GM21529 (cell line): Measurements from ENCODE around the gene NUF2.
"Not testable (repeated sequence)": the region's sequence is repeated elsewhere in the genome, so short reads cannot be mapped to it uniquely, and the experiment has no call there.

Experiments
- ATAC-seq: cut with Tn5 transposase; IDR thresholded peaks from one replicate; pipeline ENCODE4 v1.9.1; 2021; ENCODE audit not compliant: unreplicated experiment

The NUF2 gene

DNA sequence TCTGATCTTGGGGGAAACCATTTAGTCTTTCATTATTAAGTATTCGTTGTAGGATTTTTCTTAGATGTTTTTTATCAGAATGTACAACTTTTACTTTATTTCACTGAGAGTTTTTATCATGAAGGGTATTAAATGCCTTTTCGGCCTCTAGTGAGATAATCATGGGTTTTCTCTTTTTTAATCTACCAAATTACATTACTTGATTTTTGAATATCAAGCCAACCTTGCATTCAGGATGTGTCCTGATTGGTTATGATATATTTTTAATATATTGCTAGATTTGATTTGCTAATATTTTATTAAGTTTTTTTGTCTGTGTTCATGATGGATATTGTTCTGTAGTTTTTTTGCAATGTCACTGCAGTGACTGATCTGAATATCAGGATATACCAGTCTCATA is 9.4 kb downstream of the NUF2 start:
- ATAC-seq, result no peak

DNA sequence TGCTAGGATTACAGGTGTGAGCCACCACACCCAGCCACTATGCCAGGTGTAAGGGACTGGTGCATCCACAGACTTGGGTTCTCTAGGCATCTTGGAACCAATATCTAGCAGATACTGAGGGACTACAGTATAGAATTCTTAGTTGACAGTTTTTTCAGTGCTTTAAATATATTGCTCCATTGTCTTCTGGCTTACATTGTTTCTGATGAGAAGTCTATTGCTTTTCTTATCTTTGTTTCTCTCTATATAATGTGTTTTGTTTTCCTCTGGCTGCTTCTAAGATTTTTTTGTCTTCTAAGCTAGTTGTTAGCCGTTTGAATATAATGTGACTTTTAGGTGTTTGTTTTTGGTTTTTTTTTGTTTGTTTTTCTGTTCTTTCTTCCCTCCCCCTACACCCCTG is 13.5 kb downstream of the NUF2 start:
- no peak for ATAC-seq

DNA sequence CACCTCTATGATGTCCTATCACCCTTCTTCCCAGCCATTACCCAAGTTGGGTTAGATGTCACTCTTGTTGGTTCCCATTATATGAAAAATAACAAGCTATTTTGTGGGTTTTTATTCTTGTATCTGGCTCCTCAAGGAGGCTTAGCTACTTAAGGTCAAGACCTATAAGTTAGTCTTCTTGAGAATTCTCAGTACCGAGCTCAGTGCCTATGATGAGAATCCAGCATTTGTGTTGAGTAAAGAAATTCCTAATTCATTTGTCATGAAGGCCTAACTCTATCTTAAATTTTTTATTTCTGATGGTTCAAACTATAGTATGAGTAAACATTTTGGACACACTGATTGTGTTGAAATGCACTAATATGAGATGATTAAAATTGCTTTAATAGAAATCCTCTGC is 15.9 kb downstream of the NUF2 start:
- no peak for ATAC-seq

DNA sequence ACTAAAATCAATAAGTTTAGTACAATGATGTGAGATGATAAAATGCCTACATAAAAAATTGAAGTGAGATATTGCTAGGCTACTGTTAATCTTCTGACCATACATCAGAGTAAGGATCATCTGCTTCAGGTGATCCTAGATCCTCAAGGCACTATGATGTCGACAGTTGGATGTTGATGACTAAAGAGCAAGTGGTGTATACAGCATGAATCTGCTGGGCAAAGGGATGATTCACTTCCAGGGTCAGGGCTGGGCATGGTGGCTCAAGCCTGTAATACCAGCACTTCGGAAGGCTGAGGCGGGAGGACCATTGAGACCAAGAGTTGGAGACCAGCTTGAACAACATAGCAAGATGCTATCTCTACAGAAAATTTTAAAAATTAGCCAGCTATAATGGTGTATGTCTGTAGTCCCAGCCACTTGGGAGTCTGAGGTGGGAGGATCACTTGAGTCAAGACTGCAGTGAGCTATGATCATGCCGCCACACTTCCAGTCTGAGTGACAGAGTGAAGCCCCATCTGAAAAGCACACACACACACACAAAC is 24.6 kb downstream of the NUF2 start:
- ATAC-seq, result no peak

DNA sequence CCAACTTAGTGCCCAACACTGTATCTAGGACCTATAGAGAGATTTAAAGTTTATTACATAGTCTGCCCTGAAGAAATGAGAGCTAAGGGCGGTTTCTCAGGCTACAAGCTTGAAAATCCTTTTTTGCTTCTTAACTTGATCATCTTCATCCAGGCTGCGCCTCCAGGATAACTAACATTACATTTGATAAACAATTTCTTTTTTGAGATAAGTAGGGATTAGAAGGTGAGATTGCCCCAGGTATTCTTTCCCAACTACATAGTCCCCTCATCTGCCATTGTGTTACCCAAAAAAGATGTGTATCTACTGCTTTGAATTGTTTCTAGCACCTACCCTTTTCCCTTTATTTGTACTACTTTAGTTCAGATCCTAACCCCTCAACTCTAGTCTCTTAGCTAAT is 25.4 kb downstream of the NUF2 start:
- no peak for ATAC-seq

DNA sequence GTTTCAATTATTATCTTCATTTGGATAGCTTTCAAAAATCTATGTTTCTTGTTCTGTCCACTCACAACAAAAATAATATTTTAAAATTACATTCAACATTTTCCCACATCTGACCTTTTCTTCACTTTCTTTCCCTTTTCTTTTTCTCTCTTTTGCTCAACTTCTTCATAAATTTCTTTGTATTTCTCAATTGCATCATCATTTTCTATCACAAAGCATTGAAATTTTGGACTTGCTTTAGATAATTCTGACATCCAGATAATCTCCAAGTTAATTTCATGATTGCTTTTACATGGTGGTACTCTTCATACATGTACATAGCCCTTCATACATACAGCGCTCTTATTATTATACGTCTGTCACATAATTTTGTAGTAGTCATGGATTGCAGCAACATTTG is 30.2 kb downstream of the NUF2 start:
- ATAC-seq, result no peak

DNA sequence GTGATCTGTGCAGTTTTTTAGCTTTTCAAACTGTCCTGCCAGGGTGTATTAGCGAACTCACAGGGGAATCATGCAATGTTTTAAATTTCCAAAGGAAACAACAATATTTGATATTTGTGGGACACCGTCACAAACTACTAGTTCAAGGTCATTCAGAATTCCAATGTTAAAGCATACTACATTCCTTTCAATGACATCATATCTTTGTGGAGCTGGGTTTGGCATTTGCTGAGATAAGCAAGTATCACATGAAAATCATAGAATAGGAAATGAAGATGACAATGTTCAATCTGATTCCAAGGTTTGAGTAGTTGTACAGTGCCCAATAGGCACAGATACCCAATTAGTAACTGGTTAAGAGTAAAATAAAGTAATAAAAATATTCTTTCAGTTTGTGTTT is 35.6 kb downstream of the NUF2 start:
- ATAC-seq, result no peak

DNA sequence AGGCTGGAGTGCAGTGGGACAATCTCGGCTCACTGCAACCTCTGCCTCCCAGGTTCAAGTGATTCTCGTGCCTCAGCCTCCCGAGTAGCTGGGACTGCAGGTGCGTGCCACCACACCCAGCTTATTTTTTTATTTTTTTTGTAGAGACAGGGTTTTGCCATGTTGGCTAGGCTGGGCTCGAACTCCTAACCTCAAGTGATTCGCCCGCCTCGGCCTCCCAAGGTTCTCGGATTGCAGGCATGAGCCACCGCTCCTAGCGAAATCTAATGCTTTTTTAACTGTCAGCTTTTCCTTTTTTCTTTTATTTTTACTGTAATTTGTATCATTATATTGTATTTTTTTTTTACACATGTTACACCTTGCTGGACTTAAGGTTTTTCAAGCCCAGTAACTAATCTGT is 36.4 kb downstream of the NUF2 start:
- not testable (repeated sequence) for ATAC-seq

DNA sequence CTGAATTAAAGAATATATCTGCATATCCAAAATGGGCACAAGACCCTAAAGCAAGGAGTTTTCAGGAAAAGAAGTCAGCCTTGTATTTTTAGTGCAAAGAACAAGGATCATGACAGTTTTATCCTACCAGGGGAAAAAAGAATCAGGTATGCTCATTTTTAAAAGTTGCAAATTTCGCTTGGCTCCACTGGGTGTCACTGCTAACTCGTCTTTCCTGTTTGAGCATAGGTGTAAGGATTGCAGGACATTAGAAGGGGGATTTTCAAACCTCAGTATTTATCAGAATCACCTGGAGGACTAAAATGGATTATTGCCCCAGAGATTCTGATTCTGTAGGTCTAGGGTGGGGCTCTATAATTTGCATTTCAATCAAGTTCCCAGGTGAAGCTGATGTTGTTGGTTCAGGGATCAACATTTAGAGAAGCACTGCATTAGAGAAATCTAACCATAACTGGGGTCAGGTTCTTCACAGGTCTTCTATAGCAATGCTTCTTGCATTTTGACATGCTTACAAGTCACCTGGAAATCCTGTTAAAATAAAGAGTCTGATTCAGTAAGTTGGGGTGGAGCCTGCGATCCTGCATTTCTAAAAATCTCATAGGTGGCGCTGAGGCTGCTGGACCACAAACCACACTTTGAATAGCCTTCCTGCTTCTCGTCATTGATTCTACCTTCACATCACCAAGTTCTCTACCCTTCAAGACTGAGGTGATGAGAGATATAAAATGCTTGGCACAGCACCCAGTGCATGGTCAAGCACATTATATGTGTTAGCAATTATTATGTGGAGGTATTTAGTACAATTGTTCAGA is 39.6 kb downstream of the NUF2 start:
- peak; percentile 72 for ATAC-seq

DNA sequence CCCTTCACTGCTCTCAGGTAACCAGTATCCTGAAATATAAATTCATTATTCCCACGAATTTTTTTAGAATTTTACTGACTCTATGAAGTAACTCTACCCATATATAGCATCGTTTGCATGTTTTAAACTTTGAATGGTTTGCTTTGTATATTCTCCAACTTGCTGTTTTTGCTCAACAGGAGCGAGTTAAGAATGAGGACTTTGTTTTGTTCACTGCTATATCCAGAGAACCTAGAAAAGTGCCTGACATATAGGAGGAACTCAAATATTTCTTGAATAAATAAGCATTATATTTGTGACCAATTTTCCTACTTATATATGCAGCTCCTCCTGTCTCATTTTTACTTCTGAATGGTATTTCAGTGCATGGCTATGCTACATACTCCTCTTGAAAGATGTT is 43.4 kb downstream of the NUF2 start:
- ATAC-seq, result no peak

DNA sequence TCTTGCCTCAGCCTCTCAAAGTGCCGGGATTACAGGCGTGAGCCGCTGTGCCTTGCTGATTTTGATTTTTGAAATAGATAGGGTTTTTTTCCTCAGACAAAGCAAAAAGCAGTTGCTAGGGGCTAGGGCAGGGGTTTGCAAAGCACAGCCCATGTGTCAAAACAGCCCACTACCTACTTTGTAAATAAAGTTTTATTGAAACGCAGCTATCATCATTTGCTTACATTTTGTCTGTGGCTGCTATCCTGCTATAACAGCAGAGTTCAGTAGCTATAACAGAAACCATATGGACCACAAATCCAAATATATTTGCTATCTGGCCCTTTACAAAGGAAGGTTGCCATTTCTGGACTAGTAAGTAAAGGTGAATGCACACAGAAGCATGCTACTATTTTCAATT is 44.8 kb downstream of the NUF2 start:
- no peak for ATAC-seq

DNA sequence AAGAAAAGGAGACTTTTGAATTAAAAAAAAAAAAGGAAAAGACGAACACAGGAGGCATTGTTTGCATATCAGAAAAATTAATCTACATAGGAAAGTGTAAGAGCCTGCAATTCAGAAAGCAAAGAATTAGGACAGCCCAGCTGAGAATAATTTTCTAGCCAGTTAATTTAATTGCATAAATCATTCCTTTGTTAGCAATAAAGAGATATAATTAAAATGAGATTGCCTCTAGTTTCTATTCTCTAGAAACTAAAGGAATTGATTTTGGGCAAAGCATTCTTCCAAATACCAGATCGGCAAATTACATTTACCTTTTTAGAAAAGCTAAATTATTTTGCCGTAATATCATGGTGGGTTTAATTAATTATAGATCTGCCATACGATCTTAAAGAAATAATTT is 46.0 kb downstream of the NUF2 start:
- no peak for ATAC-seq

DNA sequence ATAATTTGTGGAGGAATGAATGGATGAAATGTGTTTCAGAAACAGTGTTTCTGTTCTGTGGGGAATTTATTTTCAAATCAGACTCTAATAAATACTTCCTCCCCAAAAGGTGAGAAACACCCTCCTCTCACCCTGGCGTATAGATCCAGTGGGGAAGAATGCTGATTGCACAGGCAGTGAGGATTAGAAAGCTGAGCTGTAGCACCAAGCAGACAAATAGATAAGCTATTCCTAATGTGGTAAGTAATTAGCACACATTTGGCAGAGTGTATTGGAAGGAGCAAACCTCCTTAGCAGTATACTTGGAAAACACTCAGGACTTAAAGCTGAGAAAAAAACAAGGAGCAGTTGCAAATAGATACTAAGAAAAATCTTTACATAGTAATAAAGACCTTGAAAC is 50.8 kb downstream of the NUF2 start:
- no peak for ATAC-seq

DNA sequence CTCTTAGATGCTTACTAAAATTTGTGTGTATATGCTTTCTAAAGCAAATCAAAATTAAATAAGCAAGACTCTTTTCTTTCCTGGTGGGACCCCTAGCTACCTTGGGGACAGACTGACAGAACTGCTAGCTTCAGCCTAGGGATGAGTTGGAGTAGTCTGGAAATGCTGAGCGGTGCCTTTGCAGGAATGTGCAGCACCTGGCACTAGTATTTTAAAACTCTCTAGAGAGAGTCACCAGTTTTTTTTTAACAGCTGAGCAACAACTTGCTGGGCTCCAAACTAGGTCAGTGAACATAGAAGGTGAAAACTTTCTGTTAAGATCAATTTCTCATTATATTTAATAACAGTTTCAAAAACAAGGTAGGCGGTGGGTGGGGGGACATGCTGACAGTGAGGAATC is 56.8 kb downstream of the NUF2 start:
- no peak for ATAC-seq

DNA sequence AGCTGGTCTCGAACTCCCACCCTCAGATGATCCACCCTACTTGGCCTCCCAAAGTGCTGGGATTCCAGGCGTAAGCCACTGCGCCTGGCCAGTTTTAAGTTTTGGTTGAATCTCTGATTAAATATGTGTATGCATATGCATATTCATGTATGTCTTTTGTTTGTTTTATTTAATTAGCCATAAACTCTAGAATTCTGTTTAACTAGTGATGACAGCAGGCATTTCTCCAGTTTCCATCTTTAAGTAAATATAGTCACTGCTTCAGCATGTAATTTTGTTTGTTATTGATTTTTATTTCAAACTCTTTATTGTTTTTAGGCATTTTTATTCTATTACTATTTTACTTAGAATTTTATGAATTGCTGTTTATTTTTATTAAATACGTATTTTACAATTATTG is 58.0 kb downstream of the NUF2 start:
- no peak for ATAC-seq

DNA sequence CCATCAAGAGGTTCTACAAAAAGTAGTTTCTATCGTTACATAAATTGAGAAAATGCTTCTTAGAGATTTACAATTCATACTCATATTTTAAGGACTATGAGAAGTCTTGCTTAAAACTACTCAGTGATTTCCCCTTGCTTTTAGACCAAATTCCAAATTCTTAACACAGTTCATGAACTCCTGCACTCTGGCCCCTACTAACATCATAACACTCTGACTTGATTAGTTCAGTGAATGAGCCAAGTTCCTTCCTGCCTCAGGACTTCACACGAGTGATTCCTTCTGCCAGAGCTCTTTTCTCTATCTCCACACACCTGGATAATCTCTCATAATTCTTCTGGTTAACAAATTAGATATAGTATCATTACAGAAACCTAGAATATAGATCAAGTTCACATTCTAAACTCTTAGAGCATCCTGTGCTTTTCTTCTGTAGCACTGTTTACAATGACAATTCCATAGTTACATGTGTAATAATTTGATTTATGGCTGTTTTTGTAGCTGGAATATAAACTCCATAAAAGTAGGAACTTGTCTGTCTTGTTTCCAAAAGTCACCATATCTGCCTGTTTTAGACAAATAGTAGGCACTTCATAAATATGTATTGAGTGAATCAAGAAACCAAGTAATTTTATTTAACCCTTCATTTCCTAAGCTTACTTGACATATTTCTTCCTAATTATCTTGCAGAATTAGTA is 59.9 kb downstream of the NUF2 start:
- no peak for ATAC-seq

DNA sequence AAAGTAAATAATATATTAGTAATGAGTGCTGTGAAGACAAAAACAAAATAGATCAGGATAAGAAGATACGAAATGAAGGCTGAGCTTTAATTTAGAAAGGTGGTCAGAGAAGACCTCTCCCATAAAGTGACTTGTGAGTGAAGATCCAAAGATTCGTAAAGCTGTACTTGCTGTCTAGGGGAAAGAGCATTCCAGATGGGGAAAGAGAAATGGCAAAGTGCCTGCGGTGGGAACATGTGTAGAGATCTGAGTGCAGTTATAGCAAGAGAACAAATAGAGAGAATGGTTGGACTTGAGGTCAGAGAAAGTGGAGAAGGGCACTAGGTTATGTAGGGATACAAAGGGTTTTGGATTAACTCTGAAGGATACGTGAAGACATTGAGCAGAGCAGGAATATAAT is 60.6 kb downstream of the NUF2 start:
- ATAC-seq, result no peak

DNA sequence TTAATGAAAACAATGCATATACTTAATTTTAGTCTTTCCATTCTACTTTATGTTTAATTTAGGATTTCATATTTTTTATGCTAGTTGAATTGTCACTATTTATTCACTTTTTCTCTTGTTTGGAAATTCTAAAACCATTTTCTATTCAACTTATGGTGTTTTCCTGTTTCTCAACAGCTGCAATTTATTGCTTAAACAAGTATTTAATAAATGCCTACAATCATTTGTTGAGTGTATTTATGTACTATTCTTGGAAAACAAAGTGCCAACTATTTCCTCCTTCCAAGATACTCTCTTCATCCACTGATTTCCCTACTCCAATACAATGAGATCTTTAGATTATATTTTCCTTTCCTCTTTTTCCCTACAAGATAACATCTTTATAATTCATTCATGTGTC is 65.4 kb downstream of the NUF2 start:
- ATAC-seq, result no peak

DNA sequence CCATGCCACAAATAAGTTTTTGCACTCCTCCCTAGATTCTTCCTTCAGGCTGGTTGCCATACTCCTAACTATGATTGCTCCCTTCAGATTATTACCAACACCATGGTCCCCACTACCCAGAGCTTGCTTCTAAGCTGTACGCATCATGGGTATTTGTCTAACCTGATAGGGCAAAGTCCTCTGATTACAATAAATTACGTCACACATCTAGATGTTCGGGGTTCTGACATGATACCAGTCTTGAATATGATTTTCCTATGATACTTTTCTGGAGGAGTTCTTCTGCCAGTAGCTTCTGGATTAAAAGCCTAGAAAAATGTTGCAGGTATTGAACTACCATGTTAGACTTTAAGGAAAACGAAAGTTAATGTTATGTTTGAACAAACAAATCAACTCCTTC is 67.2 kb downstream of the NUF2 start:
- ATAC-seq, result no peak

DNA sequence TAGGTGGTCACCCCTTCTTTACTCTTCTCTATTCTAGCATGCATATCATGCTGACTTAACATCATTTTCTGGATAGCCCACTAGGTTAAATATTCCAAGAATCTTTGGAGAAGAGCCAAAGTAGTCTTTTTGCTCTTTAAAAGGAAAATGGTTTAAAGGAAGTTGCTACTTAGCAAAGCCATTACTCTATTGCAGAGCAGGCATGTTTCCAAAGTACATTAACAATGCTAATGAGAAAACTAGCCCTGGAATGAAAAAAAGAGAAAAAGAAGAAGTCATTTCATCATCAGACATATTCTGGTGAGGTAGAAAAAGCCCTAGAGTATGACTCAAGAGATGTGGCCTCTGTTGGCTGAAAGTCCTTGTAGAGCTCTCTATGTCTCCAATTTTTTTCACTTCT is 74.0 kb downstream of the NUF2 start:
- no peak for ATAC-seq

DNA sequence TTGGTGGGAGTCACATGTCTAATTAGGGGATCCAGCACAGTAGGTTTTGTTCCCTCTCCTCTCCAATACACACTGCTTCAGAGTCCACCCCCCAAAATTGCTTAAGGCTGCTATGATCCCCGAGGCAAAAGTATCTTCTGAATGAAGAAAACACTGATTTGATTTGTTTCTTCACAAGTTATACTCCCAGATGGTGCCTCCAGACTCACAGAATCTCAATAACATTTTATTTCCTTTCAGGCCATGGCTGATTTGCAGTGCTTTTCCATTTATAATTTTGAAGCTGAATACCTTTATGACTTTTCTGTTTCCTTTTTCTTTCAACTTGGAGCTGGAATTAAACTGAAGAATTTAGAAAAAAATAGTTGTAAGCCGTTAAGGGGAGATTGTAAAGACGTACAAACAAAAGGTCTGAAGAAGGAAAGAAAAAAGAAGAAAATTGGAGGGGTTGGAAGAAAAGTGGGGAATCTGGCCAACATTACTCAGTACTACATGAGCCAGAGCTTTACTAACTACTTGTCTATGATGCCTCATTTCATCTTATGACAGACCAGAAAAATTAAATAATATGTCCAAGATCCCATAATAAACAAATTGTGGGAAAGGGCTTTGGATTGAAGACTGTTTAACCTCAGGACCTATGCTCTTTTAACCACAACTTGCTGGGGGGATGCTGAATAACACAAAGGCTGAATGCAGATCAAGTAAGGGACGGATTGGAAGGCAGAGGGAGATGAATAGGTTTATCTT is 75.9 kb downstream of the NUF2 start:
- no peak for ATAC-seq

DNA sequence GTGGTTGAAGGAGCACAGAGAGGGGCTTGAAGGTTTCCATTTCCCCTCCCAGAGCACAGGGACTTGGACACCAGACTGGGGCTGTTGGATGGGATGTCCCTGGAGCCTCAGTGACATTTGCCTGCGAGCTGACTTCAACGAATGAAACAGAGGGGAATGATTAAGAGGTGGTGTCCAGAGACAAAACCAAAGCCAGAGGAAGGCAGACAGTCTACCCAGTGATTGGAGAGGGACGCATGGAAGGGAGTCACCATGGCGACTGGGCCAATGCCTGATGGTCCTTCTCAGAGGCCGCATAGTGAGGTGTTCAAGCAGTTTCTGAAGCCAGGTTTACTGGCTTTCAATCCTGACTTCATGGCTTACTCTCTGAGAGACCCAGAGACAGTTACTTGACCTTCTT is 77.2 kb downstream of the NUF2 start:
- no peak for ATAC-seq
